Osteocyte (in vitro differentiated cells): ENCODE data around the gene SORCS1. TPM values are rescaled to one million over a fixed set of nuclear protein-coding genes. Genes with fewer than 3 reads are reported as not detected.

Source experiments
- DNase-seq: peaks from one replicate; pipeline ENCODE4 v3.0.0; 2021; ENCODE audit warnings: mixed read lengths; ENCODE audit not compliant: unreplicated experiment; ENCODE audit errors: extremely low spot score
- H3K27ac Mint-ChIP-seq: one replicate; pipeline ENCODE4 v1.8.0; 2021; ENCODE audit warnings: mild to moderate bottlenecking, mixed read lengths; ENCODE audit not compliant: unreplicated experiment
- H3K27me3 Mint-ChIP-seq: one replicate; pipeline ENCODE4 v1.8.0; 2021; ENCODE audit warnings: mixed read lengths; ENCODE audit not compliant: unreplicated experiment
- H3K36me3 Mint-ChIP-seq: one replicate; pipeline ENCODE4 v1.8.0; 2021; ENCODE audit warnings: mixed read lengths; ENCODE audit not compliant: unreplicated experiment
- H3K4me1 Mint-ChIP-seq: one replicate; pipeline ENCODE4 v1.8.0; 2021; ENCODE audit warnings: mixed read lengths; ENCODE audit not compliant: unreplicated experiment
- H3K4me3 Mint-ChIP-seq: one replicate; pipeline ENCODE4 v1.8.0; 2021; ENCODE audit warnings: mild to moderate bottlenecking, moderate library complexity, mixed read lengths; ENCODE audit not compliant: unreplicated experiment
- H3K9me3 Mint-ChIP-seq: one replicate; pipeline ENCODE4 v1.8.0; 2021; ENCODE audit warnings: mixed read lengths; ENCODE audit not compliant: unreplicated experiment
- CTCF ChIP-seq: fragments of 200-600 bp; sonication (generic); IDR thresholded peaks from 2 replicates; pipeline ENCODE4 v1.5.0; 2021; ENCODE audit warnings: antibody characterized with exemption, mild to moderate bottlenecking, moderate library complexity
- total RNA-seq: library from RNA; stranded (reverse); gene quantifications from 2 replicates; pipeline ENCODE4 v1.2.1, GENCODE V29; 2021

Gene SORCS1
- total RNA-seq, 1 donor from 2014 or later, result not detected

- Mint-ChIP-seq H3K9me3 (peaks cover 17% of the 10 kb centered on the region), H3K27me3 (no peaks in the 10 kb centered on the region), H3K4me1 (peaks cover 2% of the 10 kb centered on the region), H3K4me3 (no peak overlapping the region), H3K36me3 (no peaks in the 10 kb centered on the region), H3K27ac (no peak overlapping the region)
- TF ChIP-seq CTCF, result no peak
- no peak for DNase-seq
Measured at GRCh38 chr10:106680061-106680460, 484.4 kb downstream of the SORCS1 start.

GRCh38 chr10:106679314-106679713 is 485.2 kb downstream of the SORCS1 start:
- no peak for TF ChIP-seq CTCF
- Mint-ChIP-seq H3K36me3 (no peaks in the 10 kb centered on the region), H3K9me3 (peaks cover 24% of the 10 kb centered on the region), H3K4me1 (peaks cover 2% of the 10 kb centered on the region), H3K4me3 (no peak overlapping the region), H3K27me3 (no peaks in the 10 kb centered on the region), H3K27ac (no peak overlapping the region)
- no peak for DNase-seq

- H3K9me3 Mint-ChIP-seq, result peaks cover 27% of the 10 kb centered on the region
Measured at GRCh38 chr10:106672517-106673175, 491.9 kb downstream of the SORCS1 start.

GRCh38 chr10:106661767-106662140 is 502.8 kb downstream of the SORCS1 start:
- Mint-ChIP-seq H3K27ac (no peak overlapping the region), H3K9me3 (peaks cover 9% of the 10 kb centered on the region), H3K4me1 (no peaks in the 10 kb centered on the region), H3K36me3 (no peaks in the 10 kb centered on the region), H3K27me3 (no peaks in the 10 kb centered on the region), H3K4me3 (no peak overlapping the region)
- TF ChIP-seq CTCF, result no peak
- no peak for DNase-seq

More at GRCh38 chr10:106672517-106673175, 491.9 kb downstream of the SORCS1 start:
- H3K36me3 Mint-ChIP-seq, result no peaks in the 10 kb centered on the region
- TF ChIP-seq CTCF, result no peak
- no peak overlapping the region for H3K4me3 Mint-ChIP-seq
- no peak overlapping the region for H3K27ac Mint-ChIP-seq
- H3K27me3 Mint-ChIP-seq, result no peaks in the 10 kb centered on the region
- DNase-seq, result no peak
- H3K4me1 Mint-ChIP-seq, result no peaks in the 10 kb centered on the region

GRCh38 chr10:106661133-106661766 is 503.3 kb downstream of the SORCS1 start:
- Mint-ChIP-seq H3K36me3 (no peaks in the 10 kb centered on the region), H3K4me3 (no peak overlapping the region)

More at GRCh38 chr10:106661133-106661766, 503.3 kb downstream of the SORCS1 start:
- H3K9me3 Mint-ChIP-seq, result peaks cover 14% of the 10 kb centered on the region
- H3K27me3 Mint-ChIP-seq, result no peaks in the 10 kb centered on the region
- TF ChIP-seq CTCF, result no peak
- no peaks in the 10 kb centered on the region for H3K4me1 Mint-ChIP-seq
- no peak for DNase-seq
- H3K27ac Mint-ChIP-seq, result no peak overlapping the region
